ENCODE results near the gene EEFSEC. TPM values are rescaled to one million over a fixed set of nuclear protein-coding genes. Genes with fewer than 3 reads are reported as not detected.

Gene EEFSEC
- total RNA-seq, 1 experiment from 2014 or later = 37.7 TPM

DNA sequence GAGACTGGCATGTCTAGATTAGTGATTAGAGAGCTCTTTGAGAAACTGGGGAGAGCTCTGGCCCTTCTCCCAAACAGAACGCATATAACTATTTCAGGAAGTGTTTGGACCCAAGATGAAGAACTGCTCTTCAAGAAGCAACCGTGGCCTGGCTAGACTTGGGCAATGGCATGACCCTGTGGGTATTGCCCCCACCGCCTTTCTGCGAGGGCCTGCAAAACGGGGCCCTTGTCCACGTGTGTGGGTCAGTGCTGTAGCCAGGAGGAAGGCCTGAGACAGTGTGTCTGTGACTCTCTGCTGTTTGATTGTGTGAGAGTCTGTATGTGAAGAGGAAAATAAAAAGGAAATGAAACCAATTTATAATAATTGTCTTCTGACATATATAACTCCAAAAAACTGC, 42.5 kb downstream of the EEFSEC start:
- no peaks in the 10 kb centered on the region for H3K4me1 Mint-ChIP-seq (ENCODE audit: low read depth, unreplicated experiment)

DNA sequence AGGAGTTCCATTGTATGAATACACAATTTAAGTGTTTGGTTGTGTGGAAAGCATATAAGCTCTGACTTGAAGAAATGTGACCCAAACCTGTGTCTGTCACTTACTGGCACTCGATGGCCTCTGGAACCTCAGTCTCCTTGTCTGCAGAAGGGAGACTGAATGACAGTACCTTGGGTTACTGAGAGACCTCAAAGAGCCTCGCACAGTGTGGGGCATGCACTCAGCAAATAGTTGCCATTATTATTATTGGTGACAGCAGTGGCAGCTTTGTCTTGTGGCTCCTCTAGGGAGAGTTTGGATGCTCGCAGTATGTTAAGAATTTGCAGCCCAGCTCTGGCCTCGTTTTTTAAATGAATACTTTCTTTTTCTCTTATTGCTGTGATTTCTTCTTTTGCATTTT, 43.4 kb downstream of the EEFSEC start:
- BruUV-seq (replicated peaks) = no TSS peak
- Mint-ChIP-seq H3K4me3 (ENCODE audit: low read depth, unreplicated experiment) (no peak overlapping the region), H3K27ac (ENCODE audit: unreplicated experiment) (no peak overlapping the region), H3K36me3 (ENCODE audit: insufficient read depth, unreplicated experiment) (no peaks in the 10 kb centered on the region), H3K9me3 (ENCODE audit: low read depth, unreplicated experiment) (no peaks in the 10 kb centered on the region), H3K4me1 (ENCODE audit: low read depth, unreplicated experiment) (no peaks in the 10 kb centered on the region), H3K27me3 (ENCODE audit: unreplicated experiment) (no peaks in the 10 kb centered on the region)
- intact Hi-C loops (cut with micrococcal nuclease; ENCODE audit: unreplicated experiment) = no loop called here
- CTCF ChIA-PET = no interaction called here
- no peak for DNase-seq
- TF ChIP-seq, protein P1, sequence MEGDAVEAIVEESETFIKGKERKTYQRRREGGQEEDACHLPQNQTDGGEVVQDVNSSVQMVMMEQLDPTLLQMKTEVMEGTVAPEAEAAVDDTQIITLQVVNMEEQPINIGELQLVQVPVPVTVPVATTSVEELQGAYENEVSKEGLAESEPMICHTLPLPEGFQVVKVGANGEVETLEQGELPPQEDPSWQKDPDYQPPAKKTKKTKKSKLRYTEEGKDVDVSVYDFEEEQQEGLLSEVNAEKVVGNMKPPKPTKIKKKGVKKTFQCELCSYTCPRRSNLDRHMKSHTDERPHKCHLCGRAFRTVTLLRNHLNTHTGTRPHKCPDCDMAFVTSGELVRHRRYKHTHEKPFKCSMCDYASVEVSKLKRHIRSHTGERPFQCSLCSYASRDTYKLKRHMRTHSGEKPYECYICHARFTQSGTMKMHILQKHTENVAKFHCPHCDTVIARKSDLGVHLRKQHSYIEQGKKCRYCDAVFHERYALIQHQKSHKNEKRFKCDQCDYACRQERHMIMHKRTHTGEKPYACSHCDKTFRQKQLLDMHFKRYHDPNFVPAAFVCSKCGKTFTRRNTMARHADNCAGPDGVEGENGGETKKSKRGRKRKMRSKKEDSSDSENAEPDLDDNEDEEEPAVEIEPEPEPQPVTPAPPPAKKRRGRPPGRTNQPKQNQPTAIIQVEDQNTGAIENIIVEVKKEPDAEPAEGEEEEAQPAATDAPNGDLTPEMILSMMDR (IDR thresholded peaks at IDR 0.05; ENCODE audit: unreplicated experiment) = no peak

More for the DNA sequence above, 42.5 kb downstream of the EEFSEC start:
- no TSS peak for BruUV-seq (replicated peaks)
- CTCF ChIA-PET = no interaction called here
- TF ChIP-seq, protein P1 (IDR thresholded peaks at IDR 0.05; ENCODE audit: unreplicated experiment) = no peak
- Mint-ChIP-seq H3K27ac (ENCODE audit: unreplicated experiment) (no peak overlapping the region), H3K27me3 (ENCODE audit: unreplicated experiment) (no peaks in the 10 kb centered on the region), H3K36me3 (ENCODE audit: insufficient read depth, unreplicated experiment) (no peaks in the 10 kb centered on the region), H3K9me3 (ENCODE audit: low read depth, unreplicated experiment) (no peaks in the 10 kb centered on the region), H3K4me3 (ENCODE audit: low read depth, unreplicated experiment) (no peak overlapping the region)
- intact Hi-C loops (cut with micrococcal nuclease; ENCODE audit: unreplicated experiment) = no loop called here
- no peak for DNase-seq

DNA sequence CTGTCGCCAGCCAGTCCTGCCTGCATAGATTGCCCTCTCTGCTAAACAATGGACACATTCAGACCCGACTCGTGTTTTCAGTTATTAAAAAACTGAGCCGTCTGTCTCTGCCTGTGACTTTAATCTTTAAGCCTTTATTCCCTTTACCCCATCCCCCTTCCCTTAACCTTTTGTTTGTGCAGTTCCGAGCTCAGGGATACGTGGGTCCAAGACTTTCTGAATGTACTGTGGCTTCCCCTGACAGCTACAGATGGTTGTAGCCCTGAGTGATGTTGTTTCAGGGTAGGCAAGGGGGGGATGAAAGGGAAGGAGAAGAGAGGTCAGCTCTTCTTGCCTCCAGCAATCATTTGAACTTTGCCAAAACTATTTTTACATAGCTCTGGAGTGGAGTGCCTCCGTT, 44.6 kb downstream of the EEFSEC start:
- CTCF ChIA-PET = no interaction called here
- TF ChIP-seq, protein P1 (IDR thresholded peaks at IDR 0.05; ENCODE audit: unreplicated experiment) = no peak
- DNase-seq = no peak
- Mint-ChIP-seq H3K36me3 (ENCODE audit: insufficient read depth, unreplicated experiment) (no peaks in the 10 kb centered on the region), H3K27ac (ENCODE audit: unreplicated experiment) (no peak overlapping the region), H3K4me1 (ENCODE audit: low read depth, unreplicated experiment) (peaks cover under 1% of the 10 kb centered on the region), H3K4me3 (ENCODE audit: low read depth, unreplicated experiment) (no peak overlapping the region), H3K9me3 (ENCODE audit: low read depth, unreplicated experiment) (no peaks in the 10 kb centered on the region), H3K27me3 (ENCODE audit: unreplicated experiment) (no peaks in the 10 kb centered on the region)
- no TSS peak for BruUV-seq (replicated peaks)
- intact Hi-C loops (cut with micrococcal nuclease; ENCODE audit: unreplicated experiment) = no loop called here

DNA sequence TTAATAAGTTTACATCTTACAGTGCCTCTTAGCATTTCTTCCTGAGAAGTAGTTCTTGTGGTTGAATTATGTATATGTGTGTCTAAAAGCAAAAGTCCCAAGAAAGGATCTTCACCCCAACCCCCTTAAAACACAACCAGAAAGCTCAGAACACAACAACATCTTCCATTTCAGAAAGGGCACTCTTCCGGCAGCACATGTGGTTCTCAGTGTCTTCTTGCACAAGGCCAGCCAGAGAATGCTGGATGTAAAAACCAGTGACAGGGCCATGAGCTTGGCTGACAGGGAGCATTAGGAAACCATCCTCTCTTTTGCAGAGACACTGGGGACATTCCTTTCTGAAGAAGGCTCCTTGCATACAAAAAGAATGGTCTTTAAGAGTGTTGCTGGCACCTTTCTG, 45.0 kb downstream of the EEFSEC start:
- DNase-seq = no peak
- Mint-ChIP-seq H3K9me3 (ENCODE audit: low read depth, unreplicated experiment) (no peaks in the 10 kb centered on the region), H3K36me3 (ENCODE audit: insufficient read depth, unreplicated experiment) (no peaks in the 10 kb centered on the region), H3K4me3 (ENCODE audit: low read depth, unreplicated experiment) (no peak overlapping the region), H3K27me3 (ENCODE audit: unreplicated experiment) (no peaks in the 10 kb centered on the region), H3K4me1 (ENCODE audit: low read depth, unreplicated experiment) (peaks cover 5% of the 10 kb centered on the region), H3K27ac (ENCODE audit: unreplicated experiment) (no peak overlapping the region)
- intact Hi-C loops (cut with micrococcal nuclease; ENCODE audit: unreplicated experiment) = no loop called here
- TF ChIP-seq, protein P1 (IDR thresholded peaks at IDR 0.05; ENCODE audit: unreplicated experiment) = no peak
- CTCF ChIA-PET = no interaction called here
- no TSS peak for BruUV-seq (replicated peaks)

Measured in Calu3 (cell line).